Mucosa of descending colon (tissue), 3 donors: ENCODE data around the gene C21orf58. TPM values are rescaled to one million over a fixed set of nuclear protein-coding genes. Genes with fewer than 3 reads are reported as not detected.

Experiments used
- ATAC-seq: fragments of 200-7000 bp; cut with Tn5 transposase; one replicate; pipeline ENCODE4 v1.9.1; 2020; ENCODE audit warnings: mild to moderate bottlenecking, moderate library complexity
- DNase-seq, 3 donors: peaks; one replicate each; pipeline ENCODE4 v3.0.0-alpha.2; 2020
- H3K36me3 ChIP-seq: fragments of 200-600 bp; one replicate; pipeline ENCODE4 v1.8.0; 2021; ENCODE audit warnings: low read depth, mild to moderate bottlenecking
- H3K4me1 ChIP-seq: fragments of 200-600 bp; one replicate; pipeline ENCODE4 v1.8.0; 2021; ENCODE audit warnings: low read depth, mild to moderate bottlenecking
- H3K4me3 ChIP-seq: fragments of 200-600 bp; one replicate; pipeline ENCODE4 v1.8.0; 2021; ENCODE audit warnings: mild to moderate bottlenecking
- H3K9me3 ChIP-seq: fragments of 200-600 bp; one replicate; pipeline ENCODE4 v1.8.0; 2021; ENCODE audit warnings: mild to moderate bottlenecking
- CTCF ChIP-seq: fragments of 200-600 bp; IDR thresholded peaks from one replicate; pipeline ENCODE4 v1.8.0; 2022; ENCODE audit warnings: antibody characterized with exemption, mild to moderate bottlenecking
- intact Hi-C, 2 donors: fragments of 100-400 bp; cut with DNase I in 1 of 2; cut with micrococcal nuclease in 1 of 2; formaldehyde crosslinking; loops; one replicate each; pipeline versions ENCODE4 v1.11.0 to v1.11.1; 2022; cut with DNase I, micrococcal nuclease
- total RNA-seq, 3 donors: library from RNA; stranded (reverse); fragmentation: NEBNext Ultra II Directional in 2 of 3; extraction: Animal tissue kit (Norgen Biotek cat#: 25700) in 2 of 3; gene quantifications; one replicate each; pipeline versions ENCODE4 v1.2.1 to v1.2.4, GENCODE V29; 2021 to 2023
- donor health status: DM: no; HTN: no; CAD: no; lungs with moderate emphysema.
- donor health status: DM: no; HTN: no; CAD: no.
- donor health status: DM: no; HTN: yes; CAD: no.

Gene C21orf58
- total RNA-seq, 3 donors from 2014 or later: 5.5 to 11.9 (median 5.6) TPM

- H3K9me3 ChIP-seq: no peaks in the 10 kb centered on the region
- H3K36me3 ChIP-seq: no peaks in the 10 kb centered on the region
- TF ChIP-seq CTCF: no peak
- intact Hi-C loops: no loop called here
- ATAC-seq: no peak
- no peak for DNase-seq
- H3K4me3 ChIP-seq: no peak overlapping the region
- H3K4me1 ChIP-seq: no peaks in the 10 kb centered on the region
Observed at GRCh38 chr21:46362946-46363345, 39.3 kb upstream of the C21orf58 start.

GRCh38 chr21:46361935-46362334 is 38.3 kb upstream of the C21orf58 start:
- no peak for TF ChIP-seq CTCF
- Histone ChIP-seq H3K4me3 (no peak overlapping the region), H3K9me3 (no peaks in the 10 kb centered on the region), H3K36me3 (no peaks in the 10 kb centered on the region), H3K4me1 (no peaks in the 10 kb centered on the region)
- intact Hi-C loops: no loop called here
- ATAC-seq (no peak), DNase-seq (no peak)

- Histone ChIP-seq H3K36me3 (peaks cover 5% of the 10 kb centered on the region), H3K4me1 (no peaks in the 10 kb centered on the region), H3K9me3 (no peaks in the 10 kb centered on the region), H3K4me3 (no peak overlapping the region)
- DNase-seq: no peak
- TF ChIP-seq CTCF: no peak
- intact Hi-C loops: no loop called here
- ATAC-seq: no peak
Observed at GRCh38 chr21:46361176-46361575, 37.5 kb upstream of the C21orf58 start.

GRCh38 chr21:46357684-46358425 is 34.2 kb upstream of the C21orf58 start:
- no peak overlapping the region for H3K4me3 ChIP-seq
- no peak for TF ChIP-seq CTCF
- peaks cover 8% of the 10 kb centered on the region for H3K36me3 ChIP-seq
- no peak for DNase-seq
- no peaks in the 10 kb centered on the region for H3K9me3 ChIP-seq
- no peak for ATAC-seq
- intact Hi-C loops: loop anchor here in 1 of 2 donors (10.0 kb wide), 1 partner anchor 57 kb away; no protein-coding TSS in a partner anchor
- no peaks in the 10 kb centered on the region for H3K4me1 ChIP-seq

GRCh38 chr21:46357335-46357604 is 33.6 kb upstream of the C21orf58 start:
- intact Hi-C loops: loop anchor here in 1 of 2 donors (10.0 kb wide), 1 partner anchor 58 kb away; no protein-coding TSS in a partner anchor
- Histone ChIP-seq H3K36me3 (peaks cover 8% of the 10 kb centered on the region), H3K9me3 (no peaks in the 10 kb centered on the region), H3K4me3 (no peak overlapping the region), H3K4me1 (no peaks in the 10 kb centered on the region)
- TF ChIP-seq CTCF: no peak
- no peak for DNase-seq
- ATAC-seq: no peak
